ENCODE data around the gene IL11.

The IL11 gene

GRCh38 chr19:55391191-55391670, 21.0 kb upstream of the IL11 start:
- no peak for DNase-seq (ENCODE audit: low spot score)

- no peak for DNase-seq (ENCODE audit: low spot score)
These were observed 20.2 kb upstream of the IL11 start for GRCh38 chr19:55390461-55390880.

GRCh38 chr19:55389386-55390317, 19.4 kb upstream of the IL11 start:
- no peak for DNase-seq (ENCODE audit: low spot score)

GRCh38 chr19:55387736-55388497, 17.7 kb upstream of the IL11 start:
- no peak for DNase-seq (ENCODE audit: low spot score)

- no peak for DNase-seq (ENCODE audit: low spot score)
These were observed 16.3 kb upstream of the IL11 start for GRCh38 chr19:55386493-55386971.

- DNase-seq (ENCODE audit: low spot score) = peak; percentile 98
These were observed 15.6 kb upstream of the IL11 start, which contains the start of gene RPL28 for GRCh38 chr19:55385724-55386492. Gene RPL28 (plus strand): TSS chr19:55385932. CDS start chr19:55386358, 426 bp downstream.

GRCh38 chr19:55384920-55385723, 14.9 kb upstream of the IL11 start:
- peak; percentile 90 for DNase-seq (ENCODE audit: low spot score)

- peak; percentile 29 for DNase-seq (ENCODE audit: low spot score)
These were observed 14.1 kb upstream of the IL11 start, which contains the start of gene TMEM238 for GRCh38 chr19:55384131-55384919. Gene TMEM238 (minus strand): TSS chr19:55384292. CDS start chr19:55384259, 33 bp downstream.

- peak; percentile 40 for DNase-seq (ENCODE audit: low spot score)
These were observed 13.2 kb upstream of the IL11 start for GRCh38 chr19:55383279-55384130.

- no peak for DNase-seq (ENCODE audit: low spot score)
These were observed 12.3 kb upstream of the IL11 start for GRCh38 chr19:55382522-55383054.

GRCh38 chr19:55382013-55382412, 11.8 kb upstream of the IL11 start:
- no peak for DNase-seq (ENCODE audit: low spot score)

- no peak for DNase-seq (ENCODE audit: low spot score)
These were observed 8.9 kb upstream of the IL11 start for GRCh38 chr19:55379174-55379573.

- no peak for DNase-seq (ENCODE audit: low spot score)
These were observed 7.3 kb upstream of the IL11 start for GRCh38 chr19:55377356-55378131.

- DNase-seq (ENCODE audit: low spot score) = no peak
These were observed 6.1 kb upstream of the IL11 start, which contains the start of gene TMEM190 for GRCh38 chr19:55376241-55376933. Gene TMEM190 (plus strand): TSS chr19:55376826. CDS start chr19:55376854, 28 bp downstream.

- DNase-seq (ENCODE audit: low spot score) = no peak
These were observed 3.9 kb upstream of the IL11 start for GRCh38 chr19:55373993-55374757.

- DNase-seq (ENCODE audit: low spot score) = no peak
These were observed 3.2 kb upstream of the IL11 start for GRCh38 chr19:55373306-55373992.

All from globus pallidus (tissue), 1 donor.